Measurements from ENCODE around the gene SIK2. TPM values are rescaled to one million over a fixed set of nuclear protein-coding genes. Genes with fewer than 3 reads are reported as not detected.

Gene SIK2
- total RNA-seq, 4 donors from 2014 or later, result 16.2 to 27.6 (median 20.9) TPM

- no peak for ATAC-seq
- H3K36me3 ChIP-seq, result peaks cover 5 to 88% of the 10 kb centered on the region in 2 donors
These were observed 147.4 kb downstream of the SIK2 start for GRCh38 chr11:111749646-111750045.

GRCh38 chr11:111756097-111756496, 153.8 kb downstream of the SIK2 start:
- ATAC-seq, result no peak
- peaks cover 8 to 100% of the 10 kb centered on the region in 2 donors for H3K36me3 ChIP-seq
- no peaks in the 10 kb centered on the region for H3K27me3 ChIP-seq
- H3K9me3 ChIP-seq, result no peaks in the 10 kb centered on the region
- no peak for TF ChIP-seq POLR2AphosphoS5 (IDR thresholded peaks at IDR 0.05)
- TF ChIP-seq CTCF (IDR thresholded peaks at IDR 0.05), result no peak
- TF ChIP-seq POLR2A (IDR thresholded peaks at IDR 0.05), result no peak
- TF ChIP-seq EP300 (IDR thresholded peaks at IDR 0.05), result no peak
- H3K4me3 ChIP-seq, result no peak overlapping the region
- WGBS, 2 donors (ENCODE audit: low coverage in 1 of 2), result 83 to 100% methylated on average over 2 to 4 of the region's 6 CpGs
- no peak overlapping the region for H3K27ac ChIP-seq
- H3K4me1 ChIP-seq, result peaks cover 0 to 6% (median 0%) of the 10 kb centered on the region in 3 donors

More at GRCh38 chr11:111749646-111750045, 147.4 kb downstream of the SIK2 start:
- H3K9me3 ChIP-seq, result no peaks in the 10 kb centered on the region
- H3K27ac ChIP-seq, result no peak overlapping the region
- no peak for TF ChIP-seq POLR2A (IDR thresholded peaks at IDR 0.05)
- H3K4me1 ChIP-seq, result peaks cover 0 to 17% (median 0%) of the 10 kb centered on the region in 3 donors
- no peaks in the 10 kb centered on the region for H3K27me3 ChIP-seq
- H3K4me3 ChIP-seq, result no peak overlapping the region

- Histone ChIP-seq H3K4me3 (no peak overlapping the region), H3K4me1 (peaks cover 0 to 32% (median 0%) of the 10 kb centered on the region in 3 donors), H3K9me3 (no peaks in the 10 kb centered on the region), H3K27ac (no peak overlapping the region), H3K27me3 (no peaks in the 10 kb centered on the region), H3K36me3 (peaks cover 4 to 100% of the 10 kb centered on the region in 2 donors)
- no peak for TF ChIP-seq POLR2AphosphoS5 (IDR thresholded peaks at IDR 0.05)
- TF ChIP-seq POLR2A (IDR thresholded peaks at IDR 0.05), result no peak
- TF ChIP-seq CTCF (IDR thresholded peaks at IDR 0.05), result no peak
- no peak for TF ChIP-seq EP300 (IDR thresholded peaks at IDR 0.05)
- no peak for ATAC-seq
These were observed 157.1 kb downstream of the SIK2 start for GRCh38 chr11:111759376-111759775.

GRCh38 chr11:111759778-111760407, 157.6 kb downstream of the SIK2 start:
- peaks cover 4 to 97% of the 10 kb centered on the region in 2 donors for H3K36me3 ChIP-seq
- H3K4me3 ChIP-seq, result no peak overlapping the region
- H3K27me3 ChIP-seq, result no peaks in the 10 kb centered on the region
- TF ChIP-seq POLR2A (IDR thresholded peaks at IDR 0.05), result no peak
- no peak for TF ChIP-seq CTCF (IDR thresholded peaks at IDR 0.05)
- TF ChIP-seq POLR2AphosphoS5 (IDR thresholded peaks at IDR 0.05), result no peak
- 72 to 75% methylated on average over 4 of the region's 5 CpGs for WGBS, 2 donors (ENCODE audit: low coverage in 1 of 2)
- peaks cover 0 to 37% (median 0%) of the 10 kb centered on the region in 3 donors for H3K4me1 ChIP-seq
- ATAC-seq, result no peak
- no peaks in the 10 kb centered on the region for H3K9me3 ChIP-seq
- H3K27ac ChIP-seq, result no peak overlapping the region

- no peaks in the 10 kb centered on the region for H3K9me3 ChIP-seq
- no peak for TF ChIP-seq CTCF (IDR thresholded peaks at IDR 0.05)
- TF ChIP-seq POLR2A (IDR thresholded peaks at IDR 0.05), result no peak
- TF ChIP-seq EP300 (IDR thresholded peaks at IDR 0.05), result no peak
- no peak for TF ChIP-seq POLR2AphosphoS5 (IDR thresholded peaks at IDR 0.05)
- H3K4me1 ChIP-seq, result peaks cover 0 to 43% (median 0%) of the 10 kb centered on the region in 3 donors
- ATAC-seq, result no peak
- H3K27me3 ChIP-seq, result no peaks in the 10 kb centered on the region
- H3K4me3 ChIP-seq, result no peak overlapping the region
- H3K36me3 ChIP-seq, result peaks cover 4 to 86% of the 10 kb centered on the region in 2 donors
- no peak overlapping the region for H3K27ac ChIP-seq
- 80 to 86% methylated on average over 1 to 4 of the region's 4 CpGs for WGBS, 2 donors (ENCODE audit: low coverage in 1 of 2)
These were observed 158.8 kb downstream of the SIK2 start for GRCh38 chr11:111761036-111761435.
